IMR-90 (cell line): ENCODE data around the gene SERP1. TPM values are rescaled to one million over a fixed set of nuclear protein-coding genes. Genes with fewer than 3 reads are reported as not detected.
A peak's percentile ranks its signal among the peaks of the same experiment; 100 is the strongest.

ENCODE experiments used
- ATAC-seq: fragments of 200-7000 bp; cut with Tn5 transposase; 2 replicates; pipeline ENCODE4 v1.9.1; 2020; ENCODE audit warnings: low read depth, mild to moderate bottlenecking, moderate library complexity
- BruUV-seq: library from RNA; stranded (reverse); fragments of 400-500 nt; replicated peaks from 2 replicates; lab custom pipeline; 2021; lab: Mats Ljungman, UMichigan
- CTCF ChIA-PET: fragments of 300-600 bp; formaldehyde crosslinking; extraction: SDS; loops from one replicate; lab custom pipeline; 2021; ENCODE audit warnings: antibody characterized with exemption; lab: Yijun Ruan, JAX
- POLR2A ChIA-PET: fragments of 300-600 bp; sonication (Branson Sonifier 250); formaldehyde crosslinking; loops from one replicate; lab custom pipeline; 2022; ENCODE audit warnings: antibody characterized with exemption; ENCODE audit not compliant: unreplicated experiment; lab: Charles Lee
- DNase-seq: peaks from one replicate; pipeline ENCODE4 v3.0.0; 2013
- H2AFZ ChIP-seq: replicated peaks from 2 replicates; pipeline ENCODE3; 2013; ENCODE audit warnings: low read length, mild to moderate bottlenecking; ENCODE audit not compliant: poor library complexity
- H2AK5ac ChIP-seq: 2 replicates; pipeline ENCODE4 v1.6.1; 2013; ENCODE audit warnings: low read depth, low read length, inconsistent platforms
- H2AK9ac ChIP-seq: replicated peaks from 2 replicates; pipeline ENCODE3; 2013; ENCODE audit warnings: mild to moderate bottlenecking, low read depth, low read length, moderate library complexity; ENCODE audit not compliant: poor library complexity
- H2BK120ac ChIP-seq: 2 replicates; pipeline ENCODE4 v1.6.1; 2013; ENCODE audit warnings: low read depth, low read length, inconsistent platforms
- H2BK15ac ChIP-seq: 3 replicates; pipeline ENCODE4 v1.6.1; 2013; ENCODE audit warnings: low read depth, low read length, inconsistent platforms
- H2BK20ac ChIP-seq: 2 replicates; pipeline ENCODE4 v1.6.1; 2013; ENCODE audit warnings: low read depth, mild to moderate bottlenecking, inconsistent platforms, low read length, moderate library complexity
- H2BK5ac ChIP-seq: 2 replicates; pipeline ENCODE4 v1.6.1; 2013; ENCODE audit warnings: mild to moderate bottlenecking, low read depth, low read length, inconsistent platforms; ENCODE audit not compliant: poor library complexity, severe bottlenecking
- H3K14ac ChIP-seq: replicated peaks from 2 replicates; pipeline ENCODE4 v1.6.1; 2013; ENCODE audit warnings: low read depth, low read length, inconsistent platforms
- H3K18ac ChIP-seq: 2 replicates; pipeline ENCODE4 v1.6.1; 2013; ENCODE audit warnings: low read depth, low read length, control low read depth
- H3K23ac ChIP-seq: 2 replicates; pipeline ENCODE4 v1.6.1; 2013; ENCODE audit warnings: low read depth, low read length, inconsistent platforms
- H3K27ac ChIP-seq: 2 replicates; pipeline ENCODE4 v1.5.1; 2013; ENCODE audit warnings: mild to moderate bottlenecking, control low read depth, low read length; ENCODE audit not compliant: insufficient read depth
- H3K27me3 ChIP-seq: 2 replicates; pipeline ENCODE4 v1.6.1; 2013; ENCODE audit warnings: low read length; ENCODE audit not compliant: control insufficient read depth, insufficient read depth
- H3K36me3 ChIP-seq: 2 replicates; pipeline ENCODE4 v1.6.1; 2013; ENCODE audit warnings: low read length, mixed read lengths; ENCODE audit not compliant: control insufficient read depth, insufficient read depth
- H3K4ac ChIP-seq: 2 replicates; pipeline ENCODE4 v1.6.1; 2013; ENCODE audit warnings: low read depth, low read length, inconsistent platforms
- H3K4me1 ChIP-seq: 2 replicates; pipeline ENCODE4 v1.6.1; 2013; ENCODE audit warnings: low read length, mixed read lengths; ENCODE audit not compliant: control insufficient read depth, insufficient read depth
- H3K4me2 ChIP-seq: 2 replicates; pipeline ENCODE4 v1.6.1; 2013; ENCODE audit warnings: low read depth, mild to moderate bottlenecking, control low read depth, low read length, moderate library complexity
- H3K4me3 ChIP-seq: 2 replicates; pipeline ENCODE4 v1.5.1; 2013; ENCODE audit warnings: low read depth, mild to moderate bottlenecking, control low read depth, low read length, moderate library complexity; ENCODE audit not compliant: insufficient read depth
- H3K56ac ChIP-seq: 2 replicates; pipeline ENCODE4 v1.6.1; 2013; ENCODE audit warnings: low read length, inconsistent platforms; ENCODE audit not compliant: insufficient read depth; ENCODE audit errors: extremely low read depth
- H3K79me1 ChIP-seq, 2 experiments: 2 replicates each; pipeline ENCODE4 v1.6.1; 2013; ENCODE audit warnings: low read length in 2 of 2, inconsistent platforms in 1 of 2, low read depth in 1 of 2
- H3K9ac ChIP-seq: 2 replicates; pipeline ENCODE4 v1.6.1; 2013; ENCODE audit warnings: low read depth, low read length, control low read depth
- H3K9me1 ChIP-seq: 2 replicates; pipeline ENCODE4 v1.6.1; 2013; ENCODE audit warnings: low read length, inconsistent platforms; ENCODE audit not compliant: insufficient read depth
- H3K9me3 ChIP-seq: 2 replicates; pipeline ENCODE4 v1.6.1; 2013; ENCODE audit warnings: low read length; ENCODE audit not compliant: control insufficient read depth, insufficient read depth
- H4K20me1 ChIP-seq: 2 replicates; pipeline ENCODE4 v1.6.1; 2013; ENCODE audit warnings: low read length, inconsistent platforms; ENCODE audit not compliant: insufficient read depth
- H4K5ac ChIP-seq: 2 replicates; pipeline ENCODE4 v1.6.1; 2013; ENCODE audit warnings: mild to moderate bottlenecking, low read depth, low read length, control low read depth
- H4K8ac ChIP-seq, 2 experiments: 2 replicates each; pipeline ENCODE4 v1.6.1; 2013; ENCODE audit warnings: low read depth in 2 of 2, low read length in 2 of 2, control low read depth in 1 of 2, inconsistent platforms in 1 of 2
- H4K91ac ChIP-seq: 2 replicates; pipeline ENCODE4 v1.6.1; 2013; ENCODE audit warnings: low read depth, low read length, inconsistent platforms; ENCODE audit not compliant: insufficient read depth
- BHLHE40 ChIP-seq: fragments of 150-350 bp; IDR thresholded peaks from 2 replicates; pipeline ENCODE4 v1.6.1; 2016; ENCODE audit warnings: mild to moderate bottlenecking, low read depth, low read length
- CEBPB ChIP-seq: IDR thresholded peaks from 2 replicates; pipeline ENCODE4 v1.6.1; 2012; ENCODE audit warnings: low read depth, low read length, improper control_type of control experiment
- ELK1 ChIP-seq: fragments of 150-350 bp; IDR thresholded peaks from 2 replicates; pipeline ENCODE4 v1.6.1; 2016; ENCODE audit warnings: low read depth, mild to moderate bottlenecking, low read length, moderate library complexity, borderline replicate concordance
- MAZ ChIP-seq: IDR thresholded peaks from 2 replicates; pipeline ENCODE4 v1.6.1; 2012; ENCODE audit warnings: low read depth, mild to moderate bottlenecking, low read length, improper control_type of control experiment, moderate library complexity, borderline replicate concordance
- MXI1 ChIP-seq: IDR thresholded peaks from 2 replicates; pipeline ENCODE4 v1.6.1; 2012; ENCODE audit warnings: low read depth, mild to moderate bottlenecking, low read length, moderate library complexity, borderline replicate concordance
- NFE2L2 ChIP-seq: fragments of 150-350 bp; IDR thresholded peaks from 2 replicates; pipeline ENCODE4 v1.6.1; 2016; ENCODE audit warnings: low read depth, mild to moderate bottlenecking, low read length
- RAD21 ChIP-seq: IDR thresholded peaks from 2 replicates; pipeline ENCODE4 v1.6.1; 2012; ENCODE audit warnings: low read length, improper control_type of control experiment
- RFX5 ChIP-seq: IDR thresholded peaks from 2 replicates; pipeline ENCODE4 v1.8.0; 2012; ENCODE audit warnings: low read depth, mild to moderate bottlenecking, low read length, moderate library complexity
- SMC3 ChIP-seq: fragments of 150-350 bp; IDR thresholded peaks from 2 replicates; pipeline ENCODE4 v1.6.1; 2016; ENCODE audit warnings: low read depth, mild to moderate bottlenecking, antibody characterized with exemption, low read length, moderate library complexity
- WGBS, 2 experiments: methylation state at CpG; one replicate each; pipeline versions ENCODE4 v1.1.5 to v1.1.7; 2013; ENCODE audit warnings: missing lambda C conversion rate in 2 of 2; ENCODE audit not compliant: insufficient read length in 1 of 2; ENCODE audit errors: extremely low coverage in 2 of 2; 5-methylcytosine and 5-hydroxymethylcytosine counted together
- dilution Hi-C: fragments of 300-500 bp; cut with HindIII; formaldehyde crosslinking; loops from one replicate; pipeline ENCODE4 v1.14.3; 2018; ENCODE audit warnings: low sequenced_read_pairs; ENCODE audit not compliant: unreplicated experiment
- in situ Hi-C: fragments of 300-500 bp; cut with MboI; formaldehyde crosslinking; loops from 3 replicates; pipeline ENCODE4 v1.14.3; 2019; ENCODE audit warnings: low sequenced_read_pairs, inconsistent platforms, mixed read lengths
- intact Hi-C: fragments of 100-400 bp; cut with micrococcal nuclease; formaldehyde crosslinking; loops from 2 replicates; pipeline ENCODE4 v1.10.0; 2022
- polyA plus RNA-seq, 3 experiments: library from polyadenylated mRNA; depleted of rRNA; stranded (reverse); fragments of >200 nt; gene quantifications; 2 replicates each; pipeline ENCODE4 v1.2.3, GENCODE V29; 2012; ENCODE audit warnings: low replicate concordance in 1 of 3
- total RNA-seq: library from RNA; depleted of rRNA; stranded (reverse); fragments of >200 nt; gene quantifications from 2 replicates; pipeline ENCODE4 v1.2.3, GENCODE V29; 2012
- TF ChIP-seq, protein P1 (sequence below): fragments of 150-350 bp; IDR thresholded peaks from 2 replicates; pipeline ENCODE4 v1.6.1; 2017; ENCODE audit warnings: mild to moderate bottlenecking, antibody characterized with exemption, low read length, low read depth

The SERP1 gene
- total and polyA plus RNA-seq, 2 of the 4 experiments (the other 2 are of a cell fraction) = 64.0 to 73.4 TPM

DNA sequence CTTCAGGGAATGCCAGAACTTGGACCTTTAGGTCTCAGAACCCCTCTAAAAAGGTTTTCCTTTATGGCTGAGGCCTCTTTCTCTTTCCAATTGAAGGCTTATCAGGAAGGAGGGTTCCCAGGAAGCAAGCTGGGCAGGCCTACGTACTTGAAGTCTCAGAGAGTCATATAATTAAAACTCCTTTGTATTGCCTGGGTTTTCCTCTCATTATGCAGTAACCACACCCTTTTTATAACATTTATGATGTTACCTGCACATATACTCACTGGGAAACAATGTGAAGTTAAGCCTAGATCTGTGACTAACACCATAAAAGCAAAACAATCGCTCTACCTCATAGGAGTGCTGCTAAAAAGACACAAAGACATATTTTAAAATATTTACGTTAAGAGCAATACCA is 27.3 kb downstream of the SERP1 start:
- TF ChIP-seq CEBPB = no peak
- no peak for TF ChIP-seq MXI1
- TF ChIP-seq, protein P1, sequence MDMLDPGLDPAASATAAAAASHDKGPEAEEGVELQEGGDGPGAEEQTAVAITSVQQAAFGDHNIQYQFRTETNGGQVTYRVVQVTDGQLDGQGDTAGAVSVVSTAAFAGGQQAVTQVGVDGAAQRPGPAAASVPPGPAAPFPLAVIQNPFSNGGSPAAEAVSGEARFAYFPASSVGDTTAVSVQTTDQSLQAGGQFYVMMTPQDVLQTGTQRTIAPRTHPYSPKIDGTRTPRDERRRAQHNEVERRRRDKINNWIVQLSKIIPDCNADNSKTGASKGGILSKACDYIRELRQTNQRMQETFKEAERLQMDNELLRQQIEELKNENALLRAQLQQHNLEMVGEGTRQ = no peak
- no peak for TF ChIP-seq BHLHE40
- no peak for TF ChIP-seq MAZ
- no peak for TF ChIP-seq NFE2L2
- no peak for TF ChIP-seq SMC3
- TF ChIP-seq ELK1 = no peak
- TF ChIP-seq RFX5 = no peak
- no peak for TF ChIP-seq RAD21
- intact Hi-C loops (loop anchor here (10.0 kb wide), 1 partner anchor 584 kb away; no protein-coding TSS in a partner anchor), in situ Hi-C loops (no loop called here), dilution Hi-C loops (no loop called here)
- Histone ChIP-seq H3K79me1 (no peaks in the 10 kb centered on the region), H3K9me3 (no peaks in the 10 kb centered on the region), H2AK9ac (no peak overlapping the region), H4K5ac (no peak overlapping the region), H3K14ac (0 out of 2 replicates have a peak overlapping the region, but pooled peaks have one; percentile 29), H3K4ac (no peak overlapping the region), H3K4me1 (no peaks in the 10 kb centered on the region), H3K9me1 (no peaks in the 10 kb centered on the region), H3K18ac (no peak overlapping the region), H3K27me3 (no peaks in the 10 kb centered on the region), H2AK5ac (no peak overlapping the region), H3K27ac (no peak overlapping the region), H2BK20ac (no peak overlapping the region), H2AFZ (no peak overlapping the region), H3K23ac (no peak overlapping the region), H2BK5ac (no peak overlapping the region), H4K20me1 (no peaks in the 10 kb centered on the region), H4K8ac (no peak overlapping the region), H3K36me3 (no peaks in the 10 kb centered on the region), H3K4me3 (no peak overlapping the region), H2BK120ac (no peak overlapping the region), H2BK15ac (no peak overlapping the region), H4K91ac (no peak overlapping the region), H3K4me2 (no peak overlapping the region), H3K56ac (no peak overlapping the region), H3K9ac (no peak overlapping the region)
- ChIA-PET CTCF (no interaction called here), POLR2A (no interaction called here)
- no peak for ATAC-seq
- no TSS peak for BruUV-seq
- no CpG with 5 or more reads among the region's 3 CpGs for WGBS, 2 experiments
- DNase-seq = no peak
